HFF-Myc (cell line): Measurements from ENCODE around the gene MPP2.
"Not testable (repeated sequence)": the region's sequence is repeated elsewhere in the genome, so short reads cannot be mapped to it uniquely, and the experiment has no call there.

Experiments used
- DNase-seq: peaks from one replicate; pipeline ENCODE4 v3.0.0-alpha.2; 2011; ENCODE audit warnings: low read depth; ENCODE audit errors: extremely low read depth
- H3K4me3 ChIP-seq: replicated peaks from 2 replicates; pipeline ENCODE4 v1.5.1; 2011; ENCODE audit warnings: low read depth, mild to moderate bottlenecking, control low read depth, low read length
- TF ChIP-seq, protein P1 (sequence below): IDR thresholded peaks from 2 replicates; pipeline ENCODE4 v1.5.1; 2012; ENCODE audit warnings: mild to moderate bottlenecking, low read depth, low read length, control low read depth; ENCODE audit errors: missing control alignments

MPP2 gene

DNA sequence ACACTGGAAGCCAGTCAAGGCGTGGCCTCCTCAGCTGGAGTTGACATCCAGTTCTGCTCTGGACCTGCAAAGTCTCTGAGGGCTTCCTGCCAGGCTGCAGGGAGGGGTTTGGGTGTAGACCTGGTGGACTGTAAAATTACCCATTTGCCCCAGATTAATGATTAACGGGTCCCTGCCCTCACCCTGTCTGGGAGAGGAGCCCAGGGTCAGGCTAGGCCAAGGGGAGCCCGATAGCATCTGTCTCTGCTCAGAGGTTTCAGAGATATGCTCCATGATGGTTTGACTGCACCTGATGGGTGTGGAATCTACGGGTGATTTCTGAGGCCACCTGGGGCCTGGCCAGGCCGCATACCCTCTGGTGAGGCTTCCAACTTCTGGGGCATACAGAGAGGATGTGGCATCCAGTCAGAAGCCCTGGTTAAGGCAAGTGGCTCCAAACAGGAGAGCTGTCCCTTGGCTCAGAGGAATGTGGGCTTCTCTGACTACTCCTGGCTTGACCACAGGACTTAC, 23.8 kb upstream of the MPP2 start:
- no peak overlapping the region for H3K4me3 ChIP-seq
- TF ChIP-seq, protein P1, sequence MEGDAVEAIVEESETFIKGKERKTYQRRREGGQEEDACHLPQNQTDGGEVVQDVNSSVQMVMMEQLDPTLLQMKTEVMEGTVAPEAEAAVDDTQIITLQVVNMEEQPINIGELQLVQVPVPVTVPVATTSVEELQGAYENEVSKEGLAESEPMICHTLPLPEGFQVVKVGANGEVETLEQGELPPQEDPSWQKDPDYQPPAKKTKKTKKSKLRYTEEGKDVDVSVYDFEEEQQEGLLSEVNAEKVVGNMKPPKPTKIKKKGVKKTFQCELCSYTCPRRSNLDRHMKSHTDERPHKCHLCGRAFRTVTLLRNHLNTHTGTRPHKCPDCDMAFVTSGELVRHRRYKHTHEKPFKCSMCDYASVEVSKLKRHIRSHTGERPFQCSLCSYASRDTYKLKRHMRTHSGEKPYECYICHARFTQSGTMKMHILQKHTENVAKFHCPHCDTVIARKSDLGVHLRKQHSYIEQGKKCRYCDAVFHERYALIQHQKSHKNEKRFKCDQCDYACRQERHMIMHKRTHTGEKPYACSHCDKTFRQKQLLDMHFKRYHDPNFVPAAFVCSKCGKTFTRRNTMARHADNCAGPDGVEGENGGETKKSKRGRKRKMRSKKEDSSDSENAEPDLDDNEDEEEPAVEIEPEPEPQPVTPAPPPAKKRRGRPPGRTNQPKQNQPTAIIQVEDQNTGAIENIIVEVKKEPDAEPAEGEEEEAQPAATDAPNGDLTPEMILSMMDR: no peak
- DNase-seq: no peak

DNA sequence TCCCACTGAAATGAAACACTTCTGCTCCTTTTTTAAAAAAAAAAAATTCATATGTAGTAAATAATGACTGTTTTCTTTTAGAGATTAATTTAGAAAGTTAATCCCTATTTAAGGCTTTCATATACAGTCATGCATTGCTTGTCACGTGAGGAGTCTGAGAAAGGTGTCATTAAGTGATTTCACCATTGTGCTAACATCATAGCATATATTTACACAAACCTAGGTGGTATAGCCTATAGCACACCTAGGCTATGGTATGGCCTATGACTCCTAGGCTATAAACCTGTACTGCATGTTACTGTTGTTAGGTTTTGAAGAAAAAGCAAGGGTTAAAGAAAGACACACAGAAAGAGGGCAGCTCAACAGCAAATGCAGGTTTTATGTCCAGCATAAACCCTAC, 21.3 kb upstream of the MPP2 start:
- H3K4me3 ChIP-seq: no peak overlapping the region
- no peak for DNase-seq
- TF ChIP-seq, protein P1: no peak

DNA sequence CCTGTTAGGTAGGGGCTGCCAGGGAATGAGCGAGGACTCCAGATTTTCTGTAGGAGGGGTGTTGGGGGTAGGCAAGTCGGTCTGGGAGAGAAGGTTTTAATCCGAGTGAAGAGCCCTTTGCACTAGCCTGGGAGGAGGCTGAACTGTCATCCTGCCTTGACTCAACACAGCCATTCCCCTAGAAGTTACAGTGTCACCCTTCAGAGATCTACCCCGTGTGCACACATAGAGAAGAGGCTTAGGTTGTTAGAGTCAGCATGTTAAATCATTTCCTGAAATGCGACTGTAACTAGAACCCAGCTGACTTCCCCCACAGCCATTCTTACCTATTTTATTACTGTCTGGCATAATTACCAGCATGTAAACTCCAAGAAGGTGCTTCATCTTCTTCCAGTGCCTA, 20.6 kb upstream of the MPP2 start:
- not testable (repeated sequence) for H3K4me3 ChIP-seq

DNA sequence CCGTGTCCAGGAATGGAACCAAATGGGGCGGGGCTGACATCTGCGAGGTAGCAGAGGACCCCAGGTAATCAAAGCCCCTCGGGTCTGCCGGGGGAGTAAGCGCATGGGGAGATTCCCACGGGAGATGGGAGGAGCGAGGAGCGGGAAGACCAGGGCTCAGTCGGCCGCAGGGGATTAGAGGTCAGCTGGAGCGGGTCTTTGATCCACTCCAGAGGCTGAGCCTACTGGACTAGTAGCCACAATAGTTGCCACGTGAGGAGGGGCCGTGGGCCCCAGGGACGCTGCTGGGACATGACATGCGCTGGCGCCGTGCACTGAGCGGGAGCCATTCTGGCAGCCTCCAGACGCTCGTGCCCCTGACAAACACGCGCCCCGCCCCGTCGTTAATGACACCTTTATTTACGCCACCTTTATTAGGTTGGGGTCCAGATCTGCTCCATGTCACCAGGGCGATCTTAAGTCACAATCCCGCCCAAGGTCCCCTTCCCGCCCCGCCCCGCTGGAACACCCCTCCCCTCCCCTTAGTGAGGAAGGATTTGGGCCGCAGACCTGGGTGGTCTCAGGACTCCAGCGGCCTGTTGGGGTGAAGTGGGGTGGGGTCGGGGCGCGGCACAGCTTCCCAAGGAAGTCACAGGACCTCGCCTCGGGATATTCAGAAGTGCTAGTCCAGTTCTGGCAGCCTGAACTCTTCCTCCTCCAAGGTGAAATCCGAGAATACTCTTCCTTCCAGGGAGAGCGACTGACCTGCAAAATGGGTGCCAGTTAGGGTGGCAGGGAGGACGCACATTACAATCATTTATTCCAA, 19.9 kb upstream of the MPP2 start:
- no peak for DNase-seq
- H3K4me3 ChIP-seq: no peak overlapping the region
- TF ChIP-seq, protein P1: no peak

More for the DNA sequence above, 20.6 kb upstream of the MPP2 start:
- DNase-seq: not testable (repeated sequence)

DNA sequence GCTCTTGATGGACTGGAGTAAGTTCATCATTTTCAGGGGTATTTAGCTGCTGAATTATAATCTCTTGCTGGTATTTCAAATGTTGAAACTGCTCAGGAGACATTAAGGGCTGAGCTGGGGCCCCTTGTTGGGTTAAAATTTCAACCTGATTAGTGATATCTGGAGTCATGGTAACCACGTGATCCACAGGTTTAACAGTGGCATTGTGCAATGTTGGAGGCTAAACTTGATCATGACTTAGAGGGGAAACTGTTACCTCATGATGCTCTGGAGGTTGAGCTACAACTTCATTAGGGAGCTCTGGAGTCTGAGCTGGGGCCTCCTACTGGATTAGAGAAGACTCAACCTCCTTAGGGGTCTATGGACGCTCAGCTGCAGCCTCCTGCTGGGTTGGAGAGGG, 17.2 kb upstream of the MPP2 start:
- H3K4me3 ChIP-seq: no peak overlapping the region
- no peak for DNase-seq
- TF ChIP-seq, protein P1: no peak

DNA sequence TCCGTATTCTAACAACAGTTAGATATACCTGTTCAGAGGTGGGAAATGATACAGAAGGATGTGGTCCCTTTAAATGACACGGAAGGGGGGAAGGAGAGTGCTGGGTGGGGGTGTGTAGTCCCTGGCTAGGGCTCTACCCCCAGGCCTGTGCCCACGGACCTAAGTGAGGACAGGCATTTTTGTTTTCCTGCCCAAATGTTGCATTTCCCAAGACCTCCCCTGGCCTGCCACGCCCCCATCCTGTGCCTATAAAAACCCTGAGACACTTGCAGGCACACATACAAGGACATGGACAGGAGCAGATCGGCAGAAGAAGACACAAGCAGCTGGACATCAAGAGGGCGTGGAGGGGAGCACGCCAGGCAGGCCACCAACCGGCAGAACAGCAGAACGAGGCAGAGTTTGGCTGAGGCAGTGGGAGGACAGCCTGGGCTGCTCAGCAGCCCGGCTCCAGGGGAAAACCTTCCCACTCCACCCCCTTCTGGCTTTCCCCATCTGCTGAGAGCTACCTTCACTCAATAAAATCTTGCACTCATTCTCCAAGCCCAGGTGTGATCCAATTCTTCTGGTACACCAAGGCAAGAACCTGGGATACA, 13.3 kb upstream of the MPP2 start:
- no peak overlapping the region for H3K4me3 ChIP-seq
- TF ChIP-seq, protein P1: no peak
- DNase-seq: no peak

DNA sequence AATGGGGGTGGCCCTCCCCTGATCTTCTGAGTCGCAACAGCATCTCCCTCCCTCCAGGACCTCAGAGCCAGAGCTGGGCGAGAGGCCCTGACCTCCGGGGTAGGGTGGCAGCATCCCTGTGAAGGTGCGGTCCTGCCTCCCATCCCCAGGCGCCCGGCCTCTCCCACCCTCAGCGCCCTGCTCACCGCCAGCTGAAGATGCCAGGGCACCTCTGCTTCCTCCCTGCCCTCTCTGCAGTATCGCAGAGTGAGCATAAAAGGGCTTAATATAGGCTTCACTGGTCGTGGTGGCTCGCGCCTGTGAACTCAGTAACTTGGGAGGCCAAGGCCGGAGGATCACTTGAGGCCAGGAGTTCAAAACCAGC, 10.7 kb upstream of the MPP2 start:
- TF ChIP-seq, protein P1: no peak
- H3K4me3 ChIP-seq: no peak overlapping the region

More for the DNA sequence above, 10.7 kb upstream of the MPP2 start:
- DNase-seq: no peak
